ENCODE results near the gene KCNS1.

- TF ChIP-seq CTCF (IDR thresholded peaks at IDR 0.05) (no peak), SMC3 (IDR thresholded peaks at IDR 0.05) (no peak), POLR2A (IDR thresholded peaks at IDR 0.05; ENCODE audit: low read length) (no peak), USF2 (IDR thresholded peaks at IDR 0.05) (peak; percentile 64), HMGXB4 (CRISPR knock-in tag; IDR thresholded peaks at IDR 0.05; ENCODE audit: borderline replicate concordance) (no peak), EP300 (IDR thresholded peaks at IDR 0.05) (no peak), CHD2 (IDR thresholded peaks at IDR 0.05; ENCODE audit: low read length, partially characterized antibody) (no peak), KDM1A (IDR thresholded peaks at IDR 0.05; ENCODE audit: low read depth) (no peak), NFE2L2 (conservative IDR thresholded peaks at IDR 0.05; ENCODE audit: low read length) (no peak), RARB (CRISPR knock-in tag; IDR thresholded peaks at IDR 0.05) (no peak), CEBPB (IDR thresholded peaks at IDR 0.05) (no peak), ESRRA (IDR thresholded peaks at IDR 0.05; ENCODE audit: borderline replicate concordance, low read length) (no peak), REST (IDR thresholded peaks at IDR 0.05) (no peak)
These were observed 4.4 kb upstream of the KCNS1 start for GRCh38 chr20:45105317-45105716.

Measured in A549 (cell line).